Tibial nerve (tissue), 4 donors: Measurements from ENCODE around the gene OXSM.

ENCODE experiments used
- CTCF ChIP-seq, 5 experiments: fragments of 200-600 bp in 3 of 5; fragments of 450-650 bp in 2 of 5; sonication (generic) in 3 of 5; IDR thresholded peaks; one replicate each; pipeline ENCODE4 v1.5.1; 2016 to 2019; ENCODE audit warnings: antibody characterized with exemption in 5 of 5, mild to moderate bottlenecking in 3 of 5, moderate library complexity in 2 of 5
- EP300 ChIP-seq, 2 donors: sonication (generic); formaldehyde crosslinking; IDR thresholded peaks; one replicate each; pipeline ENCODE4 v1.6.1; 2017; ENCODE audit warnings: antibody characterized with exemption in 2 of 2, mild to moderate bottlenecking in 1 of 2

- TF ChIP-seq CTCF (IDR thresholded peaks at IDR 0.05) (no peak), EP300 (IDR thresholded peaks at IDR 0.05) (no peak)
Measured at GRCh38 chr3:25744470-25744869, 45.4 kb upstream of the OXSM start.
